Neutrophil (primary cell): ENCODE data around the gene TSPAN8.

Source experiments
- H3K27ac ChIP-seq: fragments of 200-600 bp; sonication (generic); 2 replicates; pipeline ENCODE4 v1.5.1; 2016; ENCODE audit warnings: mild to moderate bottlenecking, moderate library complexity
- H3K27me3 ChIP-seq: fragments of 200-600 bp; sonication (generic); 2 replicates; pipeline ENCODE4 v1.6.0; 2016; ENCODE audit warnings: mild to moderate bottlenecking
- H3K36me3 ChIP-seq: fragments of 200-600 bp; sonication (generic); 2 replicates; pipeline ENCODE4 v1.5.1; 2017
- H3K4me1 ChIP-seq, 2 experiments: fragments of 200-600 bp in 1 of 2; sonication (generic) in 1 of 2; 1 replicate in 1 of 2; 2 replicates in 1 of 2; pipeline versions ENCODE4 v1.5.1 to v1.6.1; 2013 to 2016; ENCODE audit warnings: low read depth in 1 of 2, low read length in 1 of 2, mild to moderate bottlenecking in 1 of 2, moderate library complexity in 1 of 2; ENCODE audit not compliant: control insufficient read depth in 1 of 2, insufficient read depth in 1 of 2
- H3K4me3 ChIP-seq, 2 experiments: fragments of 200-600 bp in 1 of 2; sonication (generic) in 1 of 2; 1 replicate in 1 of 2; 2 replicates in 1 of 2; pipeline ENCODE4 v1.5.1; 2013 to 2016; ENCODE audit warnings: low read depth in 1 of 2, low read length in 1 of 2, mild to moderate bottlenecking in 1 of 2, moderate library complexity in 1 of 2
- H3K9me3 ChIP-seq: fragments of 200-600 bp; sonication (generic); 2 replicates; pipeline ENCODE4 v1.5.1; 2016
- CTCF ChIP-seq: fragments of 200-600 bp; sonication (generic); IDR thresholded peaks from 2 replicates; pipeline ENCODE4 v1.5.1; 2016; ENCODE audit warnings: antibody characterized with exemption

Gene TSPAN8

GRCh38 chr12:71144682-71145081, 13.1 kb downstream of the TSPAN8 start:
- TF ChIP-seq CTCF, result no peak
- Histone ChIP-seq H3K27me3 (no peaks in the 10 kb centered on the region), H3K27ac (no peak overlapping the region), H3K4me3 (no peak overlapping the region), H3K9me3 (no peaks in the 10 kb centered on the region), H3K4me1 (no peaks in the 10 kb centered on the region), H3K36me3 (no peaks in the 10 kb centered on the region)

- Histone ChIP-seq H3K27me3 (no peaks in the 10 kb centered on the region), H3K36me3 (no peaks in the 10 kb centered on the region), H3K27ac (no peak overlapping the region), H3K9me3 (no peaks in the 10 kb centered on the region), H3K4me3 (no peak overlapping the region), H3K4me1 (no peaks in the 10 kb centered on the region)
- TF ChIP-seq CTCF, result no peak
Observed at GRCh38 chr12:71142956-71143355, 14.8 kb downstream of the TSPAN8 start.

DNA sequence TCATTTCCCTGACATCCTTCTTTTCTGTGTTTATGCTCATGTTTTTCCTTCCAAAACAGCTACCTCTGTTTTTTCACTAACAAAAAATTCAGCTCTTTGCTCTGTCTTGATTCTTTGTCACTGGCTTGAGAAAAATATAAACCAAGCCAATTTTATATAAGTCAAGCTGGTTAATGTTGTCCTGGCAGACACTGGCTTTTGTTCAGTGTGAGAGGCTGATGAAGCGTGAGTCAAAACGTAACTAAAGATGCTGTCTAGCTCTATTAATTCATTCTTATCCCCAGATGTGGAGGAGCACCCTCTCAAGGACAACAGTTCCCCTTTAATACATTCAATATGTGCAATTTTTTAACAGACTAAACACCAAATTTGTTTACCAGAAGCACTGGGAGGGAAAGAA, 15.8 kb downstream of the TSPAN8 start:
- Histone ChIP-seq H3K27ac (no peak overlapping the region), H3K27me3 (no peaks in the 10 kb centered on the region), H3K9me3 (no peaks in the 10 kb centered on the region), H3K4me3 (no peak overlapping the region), H3K4me1 (no peaks in the 10 kb centered on the region), H3K36me3 (no peaks in the 10 kb centered on the region)
- no peak for TF ChIP-seq CTCF

GRCh38 chr12:71141378-71141926, 16.3 kb downstream of the TSPAN8 start:
- H3K4me1 ChIP-seq, result no peaks in the 10 kb centered on the region
- H3K36me3 ChIP-seq, result no peaks in the 10 kb centered on the region
- H3K27ac ChIP-seq, result no peak overlapping the region
- no peak overlapping the region for H3K4me3 ChIP-seq
- H3K9me3 ChIP-seq, result no peaks in the 10 kb centered on the region
- no peak for TF ChIP-seq CTCF
- no peaks in the 10 kb centered on the region for H3K27me3 ChIP-seq

GRCh38 chr12:71139153-71139735, 18.6 kb downstream of the TSPAN8 start:
- Histone ChIP-seq H3K4me1 (no peaks in the 10 kb centered on the region), H3K36me3 (no peaks in the 10 kb centered on the region), H3K27me3 (no peaks in the 10 kb centered on the region), H3K4me3 (no peak overlapping the region), H3K9me3 (no peaks in the 10 kb centered on the region), H3K27ac (no peak overlapping the region)
- no peak for TF ChIP-seq CTCF

- Histone ChIP-seq H3K27ac (no peak overlapping the region), H3K9me3 (no peaks in the 10 kb centered on the region), H3K36me3 (no peaks in the 10 kb centered on the region), H3K27me3 (no peaks in the 10 kb centered on the region), H3K4me1 (no peaks in the 10 kb centered on the region), H3K4me3 (no peak overlapping the region)
- TF ChIP-seq CTCF, result no peak
Observed at GRCh38 chr12:71138011-71138410, 19.8 kb downstream of the TSPAN8 start.
